SK-N-SH treated with all-trans-retinoic acid at 6 μM for 48 hours (cell line): Measurements from ENCODE around the gene FCSK.

Source experiments
- BACH2 ChIP-seq: fragments of 250-450 bp; sonication (Bioruptor Pico); IDR thresholded peaks from 2 replicates; pipeline ENCODE4 v1.9.0; 2021; ENCODE audit warnings: mild to moderate bottlenecking, borderline replicate concordance
- CREB5 ChIP-seq: fragments of 250-450 bp; sonication (Bioruptor Pico); IDR thresholded peaks from 2 replicates; pipeline ENCODE4 v1.5.1; 2020; ENCODE audit warnings: low read depth, mild to moderate bottlenecking, moderate library complexity
- ISL1 ChIP-seq: fragments of 250-450 bp; sonication (Bioruptor Pico); IDR thresholded peaks from 2 replicates; pipeline ENCODE4 v2.1.2; 2022; ENCODE audit warnings: mild to moderate bottlenecking, moderate library complexity
- PATZ1 ChIP-seq: fragments of 250-450 bp; sonication (Bioruptor Pico); IDR thresholded peaks from 2 replicates; pipeline ENCODE4 v1.8.0; 2020; ENCODE audit warnings: mild to moderate bottlenecking, moderate library complexity, borderline replicate concordance
- POU6F1 ChIP-seq: fragments of 250-450 bp; sonication (Bioruptor Pico); IDR thresholded peaks from 2 replicates; pipeline ENCODE4 v1.8.0; 2021; ENCODE audit warnings: low read depth, mild to moderate bottlenecking, moderate library complexity, borderline replicate concordance
- PPARA ChIP-seq: fragments of 250-450 bp; sonication (Bioruptor Pico); IDR thresholded peaks from 2 replicates; pipeline ENCODE4 v1.5.0; 2020; ENCODE audit warnings: mild to moderate bottlenecking, borderline replicate concordance
- RARB ChIP-seq: fragments of 250-450 bp; sonication (Bioruptor Pico); IDR thresholded peaks from 2 replicates; pipeline ENCODE4 v1.8.0; 2021; ENCODE audit warnings: mild to moderate bottlenecking, moderate library complexity
- TCF4 ChIP-seq: fragments of 250-450 bp; sonication (Bioruptor Pico); IDR thresholded peaks from 2 replicates; pipeline ENCODE4 v1.8.0; 2021; ENCODE audit warnings: mild to moderate bottlenecking, moderate library complexity, borderline replicate concordance
- ZFP30 ChIP-seq: fragments of 450-650 bp; formaldehyde crosslinking; IDR thresholded peaks from 2 replicates; pipeline ENCODE4 v1.5.0; 2022; ENCODE audit warnings: mild to moderate bottlenecking, moderate library complexity
- ZNF70 ChIP-seq: fragments of 450-650 bp; formaldehyde crosslinking; IDR thresholded peaks from 2 replicates; pipeline ENCODE4 v1.5.0; 2020; ENCODE audit warnings: mild to moderate bottlenecking, moderate library complexity

- TF ChIP-seq BACH2 (CRISPR knock-in tag) (no peak), PATZ1 (CRISPR knock-in tag) (no peak), ZFP30 (CRISPR knock-in tag) (no peak), ZNF70 (CRISPR knock-in tag) (no peak), POU6F1 (CRISPR knock-in tag) (no peak), RARB (CRISPR knock-in tag) (no peak), PPARA (no peak), CREB5 (CRISPR knock-in tag) (no peak), ISL1 (no peak), TCF4 (CRISPR knock-in tag) (no peak)
These were observed 72.0 kb downstream of the FCSK start for GRCh38 chr16:70526403-70526802.
